Measurements from ENCODE around the gene ACAA1. TPM values are rescaled to one million over a fixed set of nuclear protein-coding genes. Genes with fewer than 3 reads are reported as not detected.

Gene ACAA1
- total and polyA plus RNA-seq, 10 donors, result 68.4 to 120 (median 82.5) TPM

GRCh38 chr3:38129058-38129457, 7.9 kb downstream of the ACAA1 start:
- no peak for DNase-seq
- no peak overlapping the region for H3K27ac ChIP-seq
- H3K9me3 ChIP-seq, result no peaks in the 10 kb centered on the region
- H3K36me3 ChIP-seq, result peaks cover 3 to 100% (median 96%) of the 10 kb centered on the region in 6 donors
- WGBS, 5 donors, result 89 to 98% (median 91%) methylated on average over 5 of the region's 5 CpGs
- H3K27me3 ChIP-seq (replicated peaks in 1 of 7), result no peaks in the 10 kb centered on the region
- H3K4me1 ChIP-seq, result peaks cover 3 to 57% (median 26%) of the 10 kb centered on the region in 6 donors
- no peak for TF ChIP-seq POLR2A (IDR thresholded peaks at IDR 0.05)
- no peak for TF ChIP-seq CTCF (IDR thresholded peaks at IDR 0.05 in 8 of 11, conservative IDR thresholded peaks at IDR 0.05 in 3 of 11)
- no peak for TF ChIP-seq POLR2AphosphoS5 (IDR thresholded peaks at IDR 0.05)
- intact Hi-C loops (cut with DNase I; ENCODE audit: low total_unique reads), result no loop called here
- no peak overlapping the region for H3K4me3 ChIP-seq

GRCh38 chr3:38128303-38128655, 8.6 kb downstream of the ACAA1 start:
- DNase-seq, result no peak
- H3K9me3 ChIP-seq, result no peaks in the 10 kb centered on the region
- H3K27ac ChIP-seq, result peak overlapping the region in 2 of 8 donors; percentile 44 to 50
- TF ChIP-seq POLR2A (IDR thresholded peaks at IDR 0.05), result no peak
- TF ChIP-seq POLR2AphosphoS5 (IDR thresholded peaks at IDR 0.05), result no peak
- no peak for TF ChIP-seq CTCF (IDR thresholded peaks at IDR 0.05 in 8 of 11, conservative IDR thresholded peaks at IDR 0.05 in 3 of 11)
- peaks cover 0 to 100% (median 96%) of the 10 kb centered on the region in 6 donors for H3K36me3 ChIP-seq
- 93 to 100% (median 94%) methylated on average over 1 of the region's 1 CpG for WGBS, 5 donors
- intact Hi-C loops (cut with DNase I; ENCODE audit: low total_unique reads), result no loop called here
- peaks cover 0 to 49% (median 20%) of the 10 kb centered on the region in 6 donors for H3K4me1 ChIP-seq
- H3K4me3 ChIP-seq, result no peak overlapping the region
- no peaks in the 10 kb centered on the region for H3K27me3 ChIP-seq (replicated peaks in 1 of 7)

GRCh38 chr3:38127611-38128302, 9.2 kb downstream of the ACAA1 start:
- intact Hi-C loops (cut with DNase I; ENCODE audit: low total_unique reads), result no loop called here
- H3K4me1 ChIP-seq, result peaks cover 0 to 44% (median 16%) of the 10 kb centered on the region in 6 donors
- peaks cover 0 to 100% (median 96%) of the 10 kb centered on the region in 6 donors for H3K36me3 ChIP-seq
- no peak overlapping the region for H3K4me3 ChIP-seq
- no peaks in the 10 kb centered on the region for H3K9me3 ChIP-seq
- no peak for DNase-seq
- TF ChIP-seq POLR2AphosphoS5 (IDR thresholded peaks at IDR 0.05) (peak in 1 of 3 donors; percentile 49), POLR2A (IDR thresholded peaks at IDR 0.05) (no peak), CTCF (IDR thresholded peaks at IDR 0.05 in 8 of 11, conservative IDR thresholded peaks at IDR 0.05 in 3 of 11) (no peak)
- WGBS, 5 donors, result 91 to 97% (median 95%) methylated on average over 4 of the region's 4 CpGs
- H3K27ac ChIP-seq, result peak overlapping the region in 2 of 8 donors; percentile 44 to 50
- H3K27me3 ChIP-seq (replicated peaks in 1 of 7), result no peaks in the 10 kb centered on the region

GRCh38 chr3:38126121-38126892, 10.6 kb downstream of the ACAA1 start:
- Histone ChIP-seq H3K9me3 (no peaks in the 10 kb centered on the region), H3K4me1 (peaks cover 0 to 29% (median 8%) of the 10 kb centered on the region in 6 donors), H3K27me3 (replicated peaks in 1 of 7) (no peaks in the 10 kb centered on the region), H3K4me3 (no peak overlapping the region), H3K27ac (no peak overlapping the region), H3K36me3 (peaks cover 0 to 100% (median 99%) of the 10 kb centered on the region in 6 donors)
- intact Hi-C loops (cut with DNase I; ENCODE audit: low total_unique reads), result no loop called here
- 94 to 98% (median 97%) methylated on average over 5 to 6 of the region's 6 CpGs; no CpG with 5 or more reads in 1 of the 5 donors for WGBS, 5 donors
- TF ChIP-seq CTCF (IDR thresholded peaks at IDR 0.05 in 8 of 11, conservative IDR thresholded peaks at IDR 0.05 in 3 of 11) (no peak), POLR2AphosphoS5 (IDR thresholded peaks at IDR 0.05) (no peak)
- DNase-seq, result no peak
